ENCODE results near the gene TBX4.

DNA sequence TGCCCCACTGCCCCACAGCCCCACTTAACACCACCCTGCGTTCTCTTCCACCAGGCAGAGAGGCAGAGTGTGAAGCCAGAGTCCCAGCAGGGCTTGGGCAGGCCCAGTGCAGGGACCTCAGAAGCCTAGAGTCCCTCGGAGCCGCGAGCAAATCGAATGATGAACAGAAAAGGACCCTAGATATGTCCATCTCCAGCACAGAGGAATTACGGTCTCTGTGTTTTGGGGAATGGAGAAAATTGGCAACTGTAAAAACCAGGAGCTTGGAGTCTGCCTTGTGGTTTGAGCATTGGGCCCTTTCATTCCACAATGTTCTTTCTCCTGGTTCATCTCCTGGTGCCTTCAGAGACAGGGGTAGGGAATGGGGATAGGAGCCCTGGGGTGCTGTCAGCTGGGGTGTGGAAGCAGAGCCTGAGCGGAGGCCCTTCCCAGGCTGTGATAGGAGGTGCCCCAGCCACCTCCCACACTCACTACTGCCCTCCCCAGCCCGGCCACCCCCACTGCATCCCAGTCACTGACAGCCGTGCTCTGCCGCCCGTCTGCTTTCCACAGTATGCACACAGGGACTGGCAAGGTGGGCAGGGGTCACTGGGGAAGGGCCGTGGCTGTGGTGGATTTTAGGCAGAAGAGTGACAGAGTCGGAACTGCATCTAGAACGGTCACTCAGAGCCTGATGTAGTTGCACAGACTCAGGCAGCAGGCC, 26.7 kb downstream of the TBX4 start:
- TF ChIP-seq, protein P1, sequence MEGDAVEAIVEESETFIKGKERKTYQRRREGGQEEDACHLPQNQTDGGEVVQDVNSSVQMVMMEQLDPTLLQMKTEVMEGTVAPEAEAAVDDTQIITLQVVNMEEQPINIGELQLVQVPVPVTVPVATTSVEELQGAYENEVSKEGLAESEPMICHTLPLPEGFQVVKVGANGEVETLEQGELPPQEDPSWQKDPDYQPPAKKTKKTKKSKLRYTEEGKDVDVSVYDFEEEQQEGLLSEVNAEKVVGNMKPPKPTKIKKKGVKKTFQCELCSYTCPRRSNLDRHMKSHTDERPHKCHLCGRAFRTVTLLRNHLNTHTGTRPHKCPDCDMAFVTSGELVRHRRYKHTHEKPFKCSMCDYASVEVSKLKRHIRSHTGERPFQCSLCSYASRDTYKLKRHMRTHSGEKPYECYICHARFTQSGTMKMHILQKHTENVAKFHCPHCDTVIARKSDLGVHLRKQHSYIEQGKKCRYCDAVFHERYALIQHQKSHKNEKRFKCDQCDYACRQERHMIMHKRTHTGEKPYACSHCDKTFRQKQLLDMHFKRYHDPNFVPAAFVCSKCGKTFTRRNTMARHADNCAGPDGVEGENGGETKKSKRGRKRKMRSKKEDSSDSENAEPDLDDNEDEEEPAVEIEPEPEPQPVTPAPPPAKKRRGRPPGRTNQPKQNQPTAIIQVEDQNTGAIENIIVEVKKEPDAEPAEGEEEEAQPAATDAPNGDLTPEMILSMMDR (IDR thresholded peaks at IDR 0.05), result no peak
- TF ChIP-seq POLR2A (IDR thresholded peaks at IDR 0.05), result no peak

Data from Peyer's patch (tissue), 4 donors.